HG02973 (cell line): Measurements from ENCODE around the gene INKA1.
"Not testable (repeated sequence)": the region's sequence is repeated elsewhere in the genome, so short reads cannot be mapped to it uniquely, and the experiment has no call there.

Experiments
- ATAC-seq: cut with Tn5 transposase; IDR thresholded peaks from one replicate; pipeline ENCODE4 v1.9.1; 2021; ENCODE audit warnings: moderate library complexity; ENCODE audit not compliant: unreplicated experiment

INKA1 gene

GRCh38 chr3:49806850-49807249, 3.8 kb downstream of the INKA1 start:
- ATAC-seq = no peak

GRCh38 chr3:49807431-49808114, 4.5 kb downstream of the INKA1 start:
- ATAC-seq = no peak

GRCh38 chr3:49812916-49813496, 9.9 kb downstream of the INKA1 start:
- ATAC-seq = no peak

GRCh38 chr3:49813497-49814174, 10.6 kb downstream of the INKA1 start, which contains the start of gene UBA7:
UBA7 (minus strand) TSS chr3:49813953; CDS start chr3:49813787, 166 bp downstream.
- ATAC-seq = no peak

GRCh38 chr3:49823131-49823530, 20.1 kb downstream of the INKA1 start:
- ATAC-seq = not testable (repeated sequence)

- ATAC-seq = no peak
These were observed 23.0 kb downstream of the INKA1 start for GRCh38 chr3:49826016-49826415.

- ATAC-seq = no peak
These were observed 28.3 kb downstream of the INKA1 start for GRCh38 chr3:49831341-49831740.

GRCh38 chr3:49839193-49839809, 36.2 kb downstream of the INKA1 start:
- no peak for ATAC-seq

GRCh38 chr3:49840388-49840787, 37.3 kb downstream of the INKA1 start:
- no peak for ATAC-seq

- ATAC-seq = no peak
These were observed 38.1 kb downstream of the INKA1 start for GRCh38 chr3:49841126-49841696.

- ATAC-seq = no peak
These were observed 38.7 kb downstream of the INKA1 start for GRCh38 chr3:49841806-49842205.

GRCh38 chr3:49842843-49843517, 39.9 kb downstream of the INKA1 start:
- no peak for ATAC-seq

GRCh38 chr3:49844464-49845183, 41.6 kb downstream of the INKA1 start:
- no peak for ATAC-seq

GRCh38 chr3:49845694-49846093, 42.6 kb downstream of the INKA1 start:
- no peak for ATAC-seq
